Measurements from ENCODE around the gene PRSS57. TPM values are rescaled to one million over a fixed set of nuclear protein-coding genes. Genes with fewer than 3 reads are reported as not detected.

PRSS57 gene
- total RNA-seq, 1 experiment from 2014 or later, result not detected

DNA sequence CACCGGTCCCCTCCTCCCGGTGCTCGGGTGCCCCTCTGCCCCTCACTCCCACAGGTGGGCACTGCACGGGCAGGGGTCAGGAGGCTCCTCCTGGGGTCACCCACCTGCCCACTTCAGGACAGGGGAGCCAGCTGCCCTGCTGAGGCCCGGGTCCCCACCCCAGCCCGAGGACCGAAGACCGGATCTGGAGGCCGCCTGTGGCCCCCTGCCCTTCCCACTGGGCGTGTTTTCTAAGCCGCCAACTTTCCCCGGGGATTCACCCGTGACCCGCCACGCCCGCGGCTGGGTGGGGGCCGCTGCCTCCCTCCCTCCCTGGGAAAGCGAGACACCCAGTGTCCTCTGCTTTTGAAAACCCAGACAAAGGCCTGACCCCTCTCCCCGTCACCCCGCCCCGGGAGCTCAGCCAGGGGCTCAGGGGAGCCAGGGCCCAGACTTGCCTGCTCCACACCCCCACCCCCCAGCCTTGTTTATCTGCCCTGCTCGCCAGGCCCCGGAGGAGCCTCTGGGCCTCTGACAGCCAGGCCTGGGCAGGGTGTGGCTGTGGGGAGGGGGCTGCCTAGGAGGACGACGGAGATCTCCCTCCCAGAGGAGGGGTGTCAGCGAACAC, 14.8 kb upstream of the PRSS57 start:
- intact Hi-C loops (cut with micrococcal nuclease; ENCODE audit: unreplicated experiment), result no loop called here

GRCh38 chr19:709196-709964, 14.1 kb upstream of the PRSS57 start:
- POLR2A ChIA-PET (ENCODE audit: low non-redundant PET), result no interaction called here
- BruUV-seq (replicated peaks), result no TSS peak
- Histone ChIP-seq H3K27ac (ENCODE audit: low read depth, low read length, poor library complexity, severe bottlenecking) (peak overlapping the region; percentile 57), H3K4me3 (ENCODE audit: low read depth, low read length, poor library complexity, severe bottlenecking) (peak overlapping the region; percentile 76), H3K27me3 (replicated peaks; ENCODE audit: insufficient read depth, low read depth, low read length, poor library complexity) (no peaks in the 10 kb centered on the region), H3K9me3 (ENCODE audit: low read depth, low read length, poor library complexity, severe bottlenecking) (no peaks in the 10 kb centered on the region), H3K36me3 (ENCODE audit: insufficient read depth, low read length, poor library complexity, severe bottlenecking) (no peaks in the 10 kb centered on the region), H3K4me1 (ENCODE audit: insufficient read depth, low read length, poor library complexity, severe bottlenecking) (peaks cover 13% of the 10 kb centered on the region)
- CTCF ChIA-PET, result interaction anchor here (1.0 kb wide), 1 partner anchor 28 kb away, joined by 6 read pairs; no protein-coding TSS in a partner anchor
- no peak for TF ChIP-seq EZH2 (IDR thresholded peaks at IDR 0.05; ENCODE audit: borderline replicate concordance, low read depth, low read length, poor library complexity, severe bottlenecking)
- TF ChIP-seq, protein P1, sequence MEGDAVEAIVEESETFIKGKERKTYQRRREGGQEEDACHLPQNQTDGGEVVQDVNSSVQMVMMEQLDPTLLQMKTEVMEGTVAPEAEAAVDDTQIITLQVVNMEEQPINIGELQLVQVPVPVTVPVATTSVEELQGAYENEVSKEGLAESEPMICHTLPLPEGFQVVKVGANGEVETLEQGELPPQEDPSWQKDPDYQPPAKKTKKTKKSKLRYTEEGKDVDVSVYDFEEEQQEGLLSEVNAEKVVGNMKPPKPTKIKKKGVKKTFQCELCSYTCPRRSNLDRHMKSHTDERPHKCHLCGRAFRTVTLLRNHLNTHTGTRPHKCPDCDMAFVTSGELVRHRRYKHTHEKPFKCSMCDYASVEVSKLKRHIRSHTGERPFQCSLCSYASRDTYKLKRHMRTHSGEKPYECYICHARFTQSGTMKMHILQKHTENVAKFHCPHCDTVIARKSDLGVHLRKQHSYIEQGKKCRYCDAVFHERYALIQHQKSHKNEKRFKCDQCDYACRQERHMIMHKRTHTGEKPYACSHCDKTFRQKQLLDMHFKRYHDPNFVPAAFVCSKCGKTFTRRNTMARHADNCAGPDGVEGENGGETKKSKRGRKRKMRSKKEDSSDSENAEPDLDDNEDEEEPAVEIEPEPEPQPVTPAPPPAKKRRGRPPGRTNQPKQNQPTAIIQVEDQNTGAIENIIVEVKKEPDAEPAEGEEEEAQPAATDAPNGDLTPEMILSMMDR (conservative IDR thresholded peaks at IDR 0.05; ENCODE audit: low read depth, low read length), result no peak
- intact Hi-C loops (cut with micrococcal nuclease; ENCODE audit: unreplicated experiment), result no loop called here
- DNase-seq (ENCODE audit: low spot score), result no peak

More for the DNA sequence above, 14.8 kb upstream of the PRSS57 start:
- TF ChIP-seq, protein P1 (conservative IDR thresholded peaks at IDR 0.05; ENCODE audit: low read depth, low read length), result no peak
- TF ChIP-seq EZH2 (IDR thresholded peaks at IDR 0.05; ENCODE audit: borderline replicate concordance, low read depth, low read length, poor library complexity, severe bottlenecking), result no peak
- peak overlapping the region; percentile 76 for H3K4me3 ChIP-seq (ENCODE audit: low read depth, low read length, poor library complexity, severe bottlenecking)
- no TSS peak for BruUV-seq (replicated peaks)
- H3K4me1 ChIP-seq (ENCODE audit: insufficient read depth, low read length, poor library complexity, severe bottlenecking), result peaks cover 13% of the 10 kb centered on the region
- DNase-seq (ENCODE audit: low spot score), result no peak
- peak overlapping the region; percentile 57 for H3K27ac ChIP-seq (ENCODE audit: low read depth, low read length, poor library complexity, severe bottlenecking)
- H3K27me3 ChIP-seq (replicated peaks; ENCODE audit: insufficient read depth, low read depth, low read length, poor library complexity), result no peaks in the 10 kb centered on the region
- no peaks in the 10 kb centered on the region for H3K36me3 ChIP-seq (ENCODE audit: insufficient read depth, low read length, poor library complexity, severe bottlenecking)
- H3K9me3 ChIP-seq (ENCODE audit: low read depth, low read length, poor library complexity, severe bottlenecking), result no peaks in the 10 kb centered on the region
- CTCF ChIA-PET, result no interaction called here
- POLR2A ChIA-PET (ENCODE audit: low non-redundant PET), result no interaction called here

GRCh38 chr19:708154-709143, 13.2 kb upstream of the PRSS57 start, which contains the start of gene PALM:
Gene PALM (plus strand): TSS chr19:708935. CDS start chr19:709147, 212 bp downstream.
- intact Hi-C loops (cut with micrococcal nuclease; ENCODE audit: unreplicated experiment), result no loop called here
- BruUV-seq (replicated peaks), result no TSS peak
- no peaks in the 10 kb centered on the region for H3K27me3 ChIP-seq (replicated peaks; ENCODE audit: insufficient read depth, low read depth, low read length, poor library complexity)
- H3K27ac ChIP-seq (ENCODE audit: low read depth, low read length, poor library complexity, severe bottlenecking), result peak within 1 kb of the TSS; percentile 57
- CTCF ChIA-PET, result interaction anchor here (1.0 kb wide), 1 partner anchor 28 kb away, joined by 6 read pairs; no protein-coding TSS in a partner anchor
- H3K4me3 ChIP-seq (ENCODE audit: low read depth, low read length, poor library complexity, severe bottlenecking), result peak within 1 kb of the TSS; percentile 76
- DNase-seq (ENCODE audit: low spot score), result peak; percentile 60
- peaks cover 13% of the 10 kb centered on the region for H3K4me1 ChIP-seq (ENCODE audit: insufficient read depth, low read length, poor library complexity, severe bottlenecking)
- POLR2A ChIA-PET (ENCODE audit: low non-redundant PET), result interaction anchor here (0.6 kb wide), 1 partner anchor 164 kb away, joined by 12 read pairs; no protein-coding TSS in a partner anchor
- H3K36me3 ChIP-seq (ENCODE audit: insufficient read depth, low read length, poor library complexity, severe bottlenecking), result no peaks in the 10 kb centered on the region
- TF ChIP-seq, protein P1 (conservative IDR thresholded peaks at IDR 0.05; ENCODE audit: low read depth, low read length), result peak; percentile 26; the same call in 1 of the 2 replicates
- TF ChIP-seq EZH2 (IDR thresholded peaks at IDR 0.05; ENCODE audit: borderline replicate concordance, low read depth, low read length, poor library complexity, severe bottlenecking), result no peak
- no peaks in the 10 kb centered on the region for H3K9me3 ChIP-seq (ENCODE audit: low read depth, low read length, poor library complexity, severe bottlenecking)

Data from A673 (cell line).